BLaER1 treated with 17β-estradiol and CSF1 and Interleukin-3, amounts not matched to agents 10 nM and 100 nM (cell line): ENCODE results near the gene DHH.

Experiments
- H3K27ac ChIP-seq, 11 experiments: shearing (Covaris generic); formaldehyde crosslinking; 2 replicates each; pipeline ENCODE4 v1.8.1; 2022
- H3K27me3 ChIP-seq, 11 experiments: shearing (Covaris generic); formaldehyde crosslinking; 2 replicates each; pipeline ENCODE4 v1.8.1; 2022
- H3K36me3 ChIP-seq, 11 experiments: shearing (Covaris generic); formaldehyde crosslinking; 2 replicates each; pipeline ENCODE4 v1.8.1; 2022
- H3K4me1 ChIP-seq, 10 experiments: shearing (Covaris generic); formaldehyde crosslinking; 2 replicates each; pipeline ENCODE4 v1.8.1; 2022
- H3K4me2 ChIP-seq, 11 experiments: shearing (Covaris generic); formaldehyde crosslinking; 2 replicates each; pipeline ENCODE4 v1.8.1; 2022
- H3K4me3 ChIP-seq, 10 experiments: shearing (Covaris generic); formaldehyde crosslinking; 2 replicates each; pipeline ENCODE4 v1.8.1; 2022
- H3K9ac ChIP-seq, 11 experiments: shearing (Covaris generic); formaldehyde crosslinking; 2 replicates each; pipeline ENCODE4 v1.8.1; 2022
- H3K9me3 ChIP-seq, 11 experiments: shearing (Covaris generic); formaldehyde crosslinking; replicated peaks in 1 of 11; 2 replicates each; pipeline ENCODE4 v1.8.1; 2022
- H4K20me1 ChIP-seq, 11 experiments: shearing (Covaris generic); formaldehyde crosslinking; 2 replicates each; pipeline ENCODE4 v1.8.1; 2022
- Cebpa-rat ChIP-seq, 11 experiments: shearing (Covaris generic); IDR thresholded peaks; 2 replicates each; pipeline ENCODE4 v1.8.1; 2022

DHH gene

DNA sequence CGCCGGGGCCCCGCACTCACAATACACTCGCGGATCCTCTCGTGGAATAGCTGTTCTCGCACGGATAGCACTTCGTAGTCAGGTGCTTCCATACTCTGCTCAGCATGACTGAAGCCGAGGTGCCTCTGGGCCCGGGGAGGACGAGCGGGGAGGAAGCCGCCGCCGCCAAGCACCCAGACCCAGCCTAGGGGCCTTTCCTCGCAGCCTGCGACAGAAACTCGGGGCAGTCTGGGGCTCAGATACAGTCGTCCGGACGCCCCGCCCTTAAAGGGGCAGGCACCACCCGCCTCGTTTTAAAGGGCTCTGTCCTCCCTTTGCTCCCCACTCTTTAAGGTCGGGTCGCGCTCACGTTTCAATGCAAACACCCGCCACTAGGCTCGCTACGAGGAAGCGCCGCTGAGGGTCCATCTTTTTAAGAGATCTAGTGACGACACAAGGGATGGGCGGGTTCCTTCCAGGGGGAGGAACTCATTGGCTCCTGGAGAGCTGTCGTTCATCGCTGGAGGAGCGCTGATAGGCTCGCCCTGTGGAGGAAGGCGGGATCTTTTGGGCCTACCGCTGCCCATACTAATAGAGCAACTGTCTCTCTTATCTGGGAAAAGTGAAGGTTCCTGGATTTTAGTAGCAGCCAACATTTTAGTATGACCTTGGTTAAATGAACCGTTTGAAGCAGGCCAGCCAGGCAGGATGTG is 16.0 kb upstream of the DHH start, which contains the start of gene LMBR1L:
LMBR1L (minus strand) TSS at position 384 of the 692 bp plus-strand sequence; CDS start at position 92, 292 bp downstream.
- H3K36me3 ChIP-seq, result peaks cover 0 to 22% (median 16%) of the 10 kb centered on the region in 11 experiments; a peak in 11 of 22 replicates
- peaks cover 0 to 15% (median 6%) of the 10 kb centered on the region in 11 experiments; a peak in 11 of 22 replicates for H3K9me3 ChIP-seq
- H3K27me3 ChIP-seq, result no peaks in the 10 kb centered on the region
- H4K20me1 ChIP-seq, result peaks cover 0 to 42% (median 33%) of the 10 kb centered on the region in 11 experiments; a peak in 14 of 22 replicates
- peaks cover 41 to 51% (median 43%) of the 10 kb centered on the region in 10 experiments for H3K4me1 ChIP-seq
- peak within 1 kb of the TSS; percentile 83 to 95 (median 94) for H3K27ac ChIP-seq
- no peak for TF ChIP-seq Cebpa-rat (IDR thresholded peaks at IDR 0.05)
- peak within 1 kb of the TSS; percentile 86 to 98 (median 95) for H3K4me2 ChIP-seq
- peak within 1 kb of the TSS; percentile 92 to 98 (median 96) for H3K9ac ChIP-seq
- H3K4me3 ChIP-seq, result peak within 1 kb of the TSS; percentile 85 to 100 (median 98)

DNA sequence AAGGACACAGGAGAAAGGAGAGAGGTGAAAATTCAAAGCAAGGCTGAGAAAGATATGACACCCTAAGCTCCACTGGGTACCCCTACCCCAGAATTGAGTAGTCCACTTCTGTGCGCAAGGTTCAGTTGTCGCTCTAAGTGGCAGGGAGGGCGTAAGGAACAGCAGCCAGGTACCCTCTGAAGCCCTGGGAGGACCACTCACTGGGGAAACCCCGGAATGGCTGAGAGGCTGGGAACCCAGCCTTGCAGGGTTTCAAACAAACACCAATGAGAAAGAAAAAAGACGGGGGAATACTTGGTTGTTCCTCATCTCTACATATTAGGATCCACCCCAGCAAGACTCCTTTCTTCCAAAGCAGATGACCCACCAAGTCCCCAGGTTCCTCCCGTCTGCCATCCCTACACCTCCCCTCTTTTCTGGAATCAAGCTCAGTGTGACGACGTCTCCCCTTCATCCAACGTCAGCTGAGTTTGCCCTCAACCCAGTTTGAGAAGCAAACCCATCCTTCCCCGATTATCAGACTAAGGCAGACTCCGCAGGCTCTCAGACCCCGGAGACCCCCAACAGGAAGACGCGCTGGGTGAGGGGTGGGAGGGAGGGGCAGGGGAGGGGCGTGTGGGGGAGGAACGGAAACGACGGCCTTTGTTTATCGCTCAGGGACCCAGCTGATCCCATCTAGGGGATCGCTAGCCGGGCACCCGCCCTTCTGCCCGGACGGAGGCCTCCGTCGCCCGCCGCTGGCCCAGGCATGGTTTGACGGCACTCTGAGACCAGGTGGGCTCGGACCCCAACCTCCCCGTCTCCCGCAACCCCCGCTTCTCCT is 15.3 kb upstream of the DHH start:
- peak overlapping the region; percentile 85 to 100 (median 98) for H3K4me3 ChIP-seq
- no peaks in the 10 kb centered on the region for H3K27me3 ChIP-seq
- peaks cover 0 to 25% (median 17%) of the 10 kb centered on the region in 11 experiments; a peak in 12 of 22 replicates for H3K36me3 ChIP-seq
- no peak for TF ChIP-seq Cebpa-rat (IDR thresholded peaks at IDR 0.05)
- H4K20me1 ChIP-seq, result peaks cover 2 to 49% (median 40%) of the 10 kb centered on the region in 11 experiments; a peak in 17 of 22 replicates
- peak overlapping the region; percentile 92 to 98 (median 96) for H3K9ac ChIP-seq
- H3K9me3 ChIP-seq, result peaks cover 0 to 15% (median 6%) of the 10 kb centered on the region in 11 experiments; a peak in 11 of 22 replicates
- peak overlapping the region; percentile 83 to 95 (median 94) for H3K27ac ChIP-seq
- peaks cover 48 to 59% (median 51%) of the 10 kb centered on the region in 10 experiments for H3K4me1 ChIP-seq
- peak overlapping the region; percentile 86 to 98 (median 95) for H3K4me2 ChIP-seq

DNA sequence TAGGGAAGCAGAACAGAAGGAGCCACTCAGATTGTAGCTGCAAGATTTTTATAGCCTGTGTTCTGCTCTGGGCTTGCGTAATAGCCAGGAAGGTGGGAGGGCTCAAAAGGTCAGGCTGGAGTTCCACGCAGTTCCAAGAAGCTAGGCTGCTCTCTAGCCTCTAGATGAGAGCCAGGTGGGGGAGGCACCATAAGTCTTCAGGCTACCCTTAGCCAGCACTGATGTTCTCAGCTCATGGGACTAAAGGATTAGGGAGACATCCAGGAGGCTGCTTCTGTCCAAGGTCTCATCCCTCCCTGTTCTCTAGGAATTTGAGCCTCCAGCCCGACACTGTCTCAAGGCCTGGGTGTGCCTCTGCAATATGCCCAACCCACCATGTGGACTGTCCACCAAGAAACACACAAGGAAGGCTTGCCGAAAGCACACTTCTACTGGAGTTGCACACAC is 14.4 kb upstream of the DHH start:
- peaks cover 5 to 34% (median 23%) of the 10 kb centered on the region in 11 experiments; a peak in 20 of 22 replicates for H3K36me3 ChIP-seq
- peak overlapping the region; percentile 86 to 98 (median 95) for H3K4me2 ChIP-seq
- peak; percentile 43 to 90 (median 83); a peak in 19 of 22 replicates for TF ChIP-seq Cebpa-rat (IDR thresholded peaks at IDR 0.05)
- H3K9me3 ChIP-seq, result peaks cover 0 to 15% (median 6%) of the 10 kb centered on the region in 11 experiments; a peak in 11 of 22 replicates
- peaks cover 6 to 58% (median 48%) of the 10 kb centered on the region in 11 experiments; a peak in 18 of 22 replicates for H4K20me1 ChIP-seq
- peaks cover 57 to 67% (median 60%) of the 10 kb centered on the region in 10 experiments for H3K4me1 ChIP-seq
- peak overlapping the region; percentile 92 to 98 (median 96) for H3K9ac ChIP-seq
- H3K27me3 ChIP-seq, result no peaks in the 10 kb centered on the region
- H3K4me3 ChIP-seq, result peak overlapping the region; percentile 85 to 100 (median 98)
- peak overlapping the region; percentile 83 to 95 (median 94); a peak in 20 of 22 replicates for H3K27ac ChIP-seq

DNA sequence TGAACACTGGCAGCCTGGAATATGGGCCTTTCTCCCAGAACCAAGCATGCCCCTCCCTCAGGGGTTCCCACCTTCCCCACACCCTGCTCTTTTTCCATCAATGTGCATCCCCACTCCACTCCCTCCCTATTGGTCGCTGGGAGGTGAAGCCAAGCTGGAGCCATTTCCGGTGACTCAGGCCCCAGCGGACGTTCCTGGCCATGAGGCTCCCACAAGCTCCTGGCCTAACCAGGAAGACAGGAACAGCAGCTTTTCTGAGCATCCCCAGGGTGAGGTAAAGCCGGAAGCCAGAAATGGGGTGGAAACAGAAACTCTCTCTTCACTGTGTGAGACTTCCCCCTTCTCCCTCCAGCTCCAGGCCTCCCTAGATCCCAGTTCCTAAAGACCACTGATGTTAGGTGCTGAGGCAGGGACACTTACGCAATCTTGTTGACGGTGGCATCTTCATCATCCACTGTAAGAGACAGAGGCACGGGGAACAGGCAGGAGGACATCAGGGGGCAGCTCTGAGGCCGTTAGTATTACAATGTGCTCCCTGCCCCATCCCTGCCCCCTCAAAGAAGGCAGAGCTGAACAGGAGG is 11.0 kb upstream of the DHH start:
- Histone ChIP-seq H3K4me2 (peak overlapping the region; percentile 86 to 98 (median 95)), H3K9ac (peak overlapping the region in 10 of 11 experiments; percentile 32 to 71 (median 61); a peak in 18 of 22 replicates), H3K36me3 (peaks cover 39 to 68% (median 57%) of the 10 kb centered on the region in 11 experiments), H3K4me1 (peaks cover 68 to 88% (median 79%) of the 10 kb centered on the region in 10 experiments), H4K20me1 (peaks cover 21 to 90% (median 71%) of the 10 kb centered on the region in 11 experiments; a peak in 18 of 22 replicates), H3K9me3 (no peaks in the 10 kb centered on the region), H3K27ac (peak overlapping the region in 10 of 11 experiments; percentile 44 to 80 (median 74); a peak in 21 of 22 replicates), H3K4me3 (peak overlapping the region in 8 of 10 experiments; percentile 24 to 98 (median 42); a peak in 15 of 20 replicates), H3K27me3 (no peaks in the 10 kb centered on the region)
- peak in 9 of 11 experiments; percentile 25 to 83 (median 70); a peak in 12 of 22 replicates for TF ChIP-seq Cebpa-rat (IDR thresholded peaks at IDR 0.05)

DNA sequence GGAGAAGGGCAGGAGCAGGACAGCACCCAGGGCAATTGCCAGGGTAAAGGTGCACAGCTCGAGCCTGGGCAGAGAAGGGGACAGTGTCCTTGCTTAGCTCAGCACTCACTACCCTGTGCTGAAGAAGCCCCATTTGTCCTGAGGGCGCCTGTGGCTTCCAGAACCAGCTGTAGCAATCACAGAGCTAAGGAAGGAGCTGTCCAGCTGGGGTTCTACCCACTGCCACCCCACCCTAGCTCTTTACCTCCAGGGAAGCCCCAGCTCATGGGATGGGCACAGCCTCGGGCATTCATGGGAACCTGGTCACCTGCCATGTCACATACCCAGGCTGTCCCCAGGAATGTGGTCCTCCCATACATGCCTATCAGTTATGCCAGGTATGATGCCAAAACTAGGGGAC is 10.2 kb upstream of the DHH start:
- Histone ChIP-seq H3K27me3 (no peaks in the 10 kb centered on the region), H3K9me3 (no peaks in the 10 kb centered on the region), H3K4me1 (peaks cover 68 to 88% (median 78%) of the 10 kb centered on the region in 10 experiments), H4K20me1 (peaks cover 21 to 94% (median 71%) of the 10 kb centered on the region in 11 experiments; a peak in 18 of 22 replicates), H3K4me2 (peak overlapping the region; percentile 86 to 98 (median 95)), H3K4me3 (peak overlapping the region in 3 of 10 experiments; percentile 46 to 98 (median 85); a peak in 4 of 20 replicates), H3K36me3 (peaks cover 46 to 76% (median 65%) of the 10 kb centered on the region in 11 experiments), H3K9ac (peak overlapping the region in 6 of 11 experiments; percentile 1 to 71 (median 66); a peak in 4 of 22 replicates), H3K27ac (peak overlapping the region in 10 of 11 experiments; percentile 3 to 80 (median 74); a peak in 15 of 22 replicates)
- TF ChIP-seq Cebpa-rat (IDR thresholded peaks at IDR 0.05), result no peak

DNA sequence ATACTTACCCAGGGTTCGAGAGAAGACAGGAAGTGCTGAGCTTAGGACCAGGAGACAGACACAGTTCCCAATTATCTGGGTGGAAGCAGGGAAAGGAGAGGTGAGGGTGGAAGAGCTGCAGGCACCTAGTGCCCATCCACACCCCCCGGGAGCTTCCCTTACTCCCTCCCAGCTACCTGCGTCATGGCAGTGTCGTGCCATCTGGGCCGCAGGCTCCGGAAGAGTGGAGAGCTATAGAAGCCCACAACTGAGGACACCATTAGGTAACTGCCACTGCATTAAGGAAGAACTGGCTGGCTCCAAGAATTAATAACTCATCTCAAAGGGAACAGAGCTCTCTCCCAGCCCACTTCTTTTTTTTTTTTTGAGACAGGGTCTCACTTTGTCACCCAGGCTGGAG is 5.8 kb upstream of the DHH start:
- H3K4me2 ChIP-seq, result no peak overlapping the region
- peaks cover 27 to 44% (median 34%) of the 10 kb centered on the region in 10 experiments for H3K4me1 ChIP-seq
- H3K9me3 ChIP-seq, result no peaks in the 10 kb centered on the region
- H3K27me3 ChIP-seq, result peaks cover 17 to 27% (median 24%) of the 10 kb centered on the region in 11 experiments
- no peak overlapping the region; a peak in 1 of 22 replicates for H3K9ac ChIP-seq
- H3K36me3 ChIP-seq, result peaks cover 84 to 98% (median 93%) of the 10 kb centered on the region in 11 experiments
- no peak overlapping the region for H3K27ac ChIP-seq
- peaks cover 41 to 92% (median 66%) of the 10 kb centered on the region in 11 experiments for H4K20me1 ChIP-seq
- TF ChIP-seq Cebpa-rat (IDR thresholded peaks at IDR 0.05), result no peak
- no peak overlapping the region for H3K4me3 ChIP-seq

DNA sequence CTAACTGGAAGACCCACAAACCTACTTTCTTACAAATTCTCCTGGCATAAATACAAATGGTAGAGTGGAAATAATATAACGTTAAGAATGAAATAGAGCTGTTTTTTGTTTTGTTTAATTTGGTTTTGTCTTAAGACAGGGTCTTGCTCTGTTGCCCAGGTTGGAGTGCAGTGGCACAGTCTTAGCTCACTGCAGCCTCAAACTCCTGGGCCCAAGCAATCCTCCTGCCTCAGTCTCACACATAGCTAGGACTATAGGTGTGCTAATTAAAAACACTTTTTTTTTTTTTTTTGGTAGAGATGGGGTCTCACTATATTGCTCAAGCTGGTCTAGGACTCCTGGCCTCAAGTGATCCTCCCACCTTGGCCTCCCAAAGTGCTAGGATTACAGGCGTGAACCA is 4.1 kb upstream of the DHH start:
- Histone ChIP-seq H3K4me2 (no peak overlapping the region), H3K4me3 (no peak overlapping the region), H3K9ac (no peak overlapping the region), H4K20me1 (peaks cover 49 to 92% (median 63%) of the 10 kb centered on the region in 11 experiments), H3K27ac (no peak overlapping the region), H3K27me3 (peaks cover 33 to 44% (median 41%) of the 10 kb centered on the region in 11 experiments), H3K36me3 (peaks cover 80 to 86% (median 83%) of the 10 kb centered on the region in 11 experiments), H3K9me3 (no peaks in the 10 kb centered on the region), H3K4me1 (peaks cover 19 to 41% (median 29%) of the 10 kb centered on the region in 10 experiments)
- TF ChIP-seq Cebpa-rat (IDR thresholded peaks at IDR 0.05), result no peak

DNA sequence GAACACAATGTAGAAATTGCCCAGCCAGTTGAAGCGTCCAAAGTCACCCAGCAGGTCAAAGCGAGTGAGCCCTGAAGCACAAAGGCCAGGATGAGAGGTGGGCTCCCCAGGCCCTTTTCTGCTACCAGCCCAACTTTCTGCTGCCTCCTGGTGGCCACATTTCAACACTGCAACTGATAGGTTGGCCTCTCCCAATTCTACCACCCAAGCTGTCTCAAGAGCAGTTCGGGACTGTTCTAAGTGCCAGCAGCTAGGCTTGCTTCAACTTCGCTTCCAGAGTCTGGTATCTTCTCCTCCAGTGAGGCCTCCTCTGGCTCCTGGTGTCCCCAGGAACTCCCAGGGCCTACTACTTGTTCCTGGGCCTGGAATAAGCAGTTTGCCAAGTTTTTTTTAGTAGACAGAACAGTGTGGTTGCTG is 3.4 kb upstream of the DHH start:
- no peak overlapping the region for H3K27ac ChIP-seq
- no peaks in the 10 kb centered on the region for H3K9me3 ChIP-seq
- no peak for TF ChIP-seq Cebpa-rat (IDR thresholded peaks at IDR 0.05)
- H3K9ac ChIP-seq, result no peak overlapping the region
- peaks cover 73 to 80% (median 77%) of the 10 kb centered on the region in 11 experiments for H3K36me3 ChIP-seq
- H3K4me2 ChIP-seq, result no peak overlapping the region
- H4K20me1 ChIP-seq, result peaks cover 47 to 91% (median 63%) of the 10 kb centered on the region in 11 experiments
- H3K4me1 ChIP-seq, result peaks cover 15 to 36% (median 26%) of the 10 kb centered on the region in 10 experiments
- peaks cover 40 to 50% (median 47%) of the 10 kb centered on the region in 11 experiments for H3K27me3 ChIP-seq
- no peak overlapping the region for H3K4me3 ChIP-seq
